Skin epidermis (tissue), 12 donors: Measurements from ENCODE around the gene TYSND1.
A peak's percentile ranks its signal among the peaks of the same experiment; 100 is the strongest.
"Not testable (repeated sequence)": the region's sequence is repeated elsewhere in the genome, so short reads cannot be mapped to it uniquely, and the experiment has no call there.

ENCODE experiments used
- H3K27ac ChIP-seq, 21 experiments: fragments of 200-600 bp; sonication (generic) in 11 of 21; one replicate each; pipeline ENCODE4 v1.5.0; 2020; ENCODE audit warnings: mild to moderate bottlenecking in 3 of 21, inconsistent platforms in 2 of 21, moderate library complexity in 2 of 21
- H3K4me3 ChIP-seq, 7 experiments: fragments of 200-600 bp; sonication (generic) in 2 of 7; one replicate each; pipeline ENCODE4 v1.5.0; 2020; ENCODE audit warnings: inconsistent platforms in 2 of 7, mild to moderate bottlenecking in 2 of 7, moderate library complexity in 1 of 7

TYSND1 gene

GRCh38 chr10:70118196-70118595 lies 28.3 kb downstream of the TYSND1 start:
- no peak overlapping the region for H3K27ac ChIP-seq
- H3K4me3 ChIP-seq = no peak overlapping the region

- no peak overlapping the region for H3K27ac ChIP-seq
- no peak overlapping the region for H3K4me3 ChIP-seq
Observed at GRCh38 chr10:70117646-70118045, 28.9 kb downstream of the TYSND1 start.

GRCh38 chr10:70115948-70116682 lies 30.4 kb downstream of the TYSND1 start:
- no peak overlapping the region for H3K4me3 ChIP-seq
- peak overlapping the region in 1 of 21 experiments; percentile 9 for H3K27ac ChIP-seq

- no peak overlapping the region for H3K27ac ChIP-seq
Observed at GRCh38 chr10:70114902-70115301, 31.6 kb downstream of the TYSND1 start.

GRCh38 chr10:70112071-70112470 lies 34.4 kb downstream of the TYSND1 start:
- Histone ChIP-seq H3K4me3 (no peak overlapping the region), H3K27ac (no peak overlapping the region)

More at GRCh38 chr10:70114902-70115301, 31.6 kb downstream of the TYSND1 start:
- H3K4me3 ChIP-seq = no peak overlapping the region

- Histone ChIP-seq H3K4me3 (no peak overlapping the region), H3K27ac (no peak overlapping the region)
Observed at GRCh38 chr10:70111496-70111895, 35.0 kb downstream of the TYSND1 start.

GRCh38 chr10:70109064-70109729 lies 37.3 kb downstream of the TYSND1 start:
- H3K27ac ChIP-seq = no peak overlapping the region
- H3K4me3 ChIP-seq = no peak overlapping the region

GRCh38 chr10:70106958-70107791 lies 39.3 kb downstream of the TYSND1 start:
- peak overlapping the region in 1 of 21 experiments; percentile 7 for H3K27ac ChIP-seq

GRCh38 chr10:70101668-70102067 lies 44.8 kb downstream of the TYSND1 start:
- H3K27ac ChIP-seq = no peak overlapping the region

More at GRCh38 chr10:70106958-70107791, 39.3 kb downstream of the TYSND1 start:
- H3K4me3 ChIP-seq = no peak overlapping the region

GRCh38 chr10:70101068-70101562 lies 45.4 kb downstream of the TYSND1 start:
- H3K4me3 ChIP-seq, H3K27ac ChIP-seq: not testable (repeated sequence)

More at GRCh38 chr10:70101668-70102067, 44.8 kb downstream of the TYSND1 start:
- H3K4me3 ChIP-seq = no peak overlapping the region

- H3K4me3 ChIP-seq = no peak overlapping the region
- no peak overlapping the region for H3K27ac ChIP-seq
Observed at GRCh38 chr10:70098271-70098670, 48.2 kb downstream of the TYSND1 start.

- H3K27ac ChIP-seq = no peak overlapping the region
- no peak overlapping the region for H3K4me3 ChIP-seq
Observed at GRCh38 chr10:70097459-70097858, 49.0 kb downstream of the TYSND1 start.

- Histone ChIP-seq H3K4me3 (no peak overlapping the region), H3K27ac (no peak overlapping the region)
Observed at GRCh38 chr10:70096705-70097420, 49.6 kb downstream of the TYSND1 start.

GRCh38 chr10:70096016-70096704 lies 50.3 kb downstream of the TYSND1 start:
- H3K4me3 ChIP-seq = no peak overlapping the region
- no peak overlapping the region for H3K27ac ChIP-seq

- Histone ChIP-seq H3K4me3 (no peak overlapping the region), H3K27ac (no peak overlapping the region)
Observed at GRCh38 chr10:70094250-70094649, 52.2 kb downstream of the TYSND1 start.

- peak overlapping the region in 6 of 21 experiments; percentile 8 to 80 (median 18) for H3K27ac ChIP-seq
- peak overlapping the region in 2 of 7 experiments; percentile 13 to 14 for H3K4me3 ChIP-seq
Observed at GRCh38 chr10:70093335-70093944, 53.1 kb downstream of the TYSND1 start.

- Histone ChIP-seq H3K27ac (peak overlapping the region in 5 of 21 experiments; percentile 26 to 80 (median 41)), H3K4me3 (peak overlapping the region in 2 of 7 experiments; percentile 13 to 14)
Observed at GRCh38 chr10:70092389-70092718, 54.1 kb downstream of the TYSND1 start.

- H3K4me3 ChIP-seq = no peak overlapping the region
- no peak overlapping the region for H3K27ac ChIP-seq
Observed at GRCh38 chr10:70090951-70091350, 55.5 kb downstream of the TYSND1 start.

- H3K27ac ChIP-seq = no peak overlapping the region
- no peak overlapping the region for H3K4me3 ChIP-seq
Observed at GRCh38 chr10:70090013-70090412, 56.5 kb downstream of the TYSND1 start.
